ENCODE results near the gene WDR62.

The WDR62 gene

GRCh38 chr19:36041831-36042230 is 12.9 kb upstream of the WDR62 start:
- no peaks in the 10 kb centered on the region for H3K9me3 ChIP-seq (ENCODE audit: control insufficient read depth, insufficient read depth, low read depth, low read length)

GRCh38 chr19:36043952-36044351 is 10.7 kb upstream of the WDR62 start:
- Histone ChIP-seq H3K4me3 (ENCODE audit: low read depth, low read length) (no peak overlapping the region), H3K36me3 (ENCODE audit: control insufficient read depth, insufficient read depth, low read length) (peaks cover 2% of the 10 kb centered on the region; the same call in 1 of the 2 replicates), H3K4me1 (ENCODE audit: control insufficient read depth, insufficient read depth, low read length) (peaks cover 9% of the 10 kb centered on the region; the same call in 1 of the 2 replicates), H3K9ac (ENCODE audit: low read length) (no peak overlapping the region), H3K27ac (ENCODE audit: low read depth, low read length) (no peak overlapping the region), H3K27me3 (ENCODE audit: control insufficient read depth, insufficient read depth, low read length) (no peaks in the 10 kb centered on the region), H3K9me3 (ENCODE audit: control insufficient read depth, insufficient read depth, low read depth, low read length) (no peaks in the 10 kb centered on the region)

More at GRCh38 chr19:36041831-36042230, 12.9 kb upstream of the WDR62 start:
- Histone ChIP-seq H3K4me3 (ENCODE audit: low read depth, low read length) (no peak overlapping the region), H3K9ac (ENCODE audit: low read length) (no peak overlapping the region), H3K27me3 (ENCODE audit: control insufficient read depth, insufficient read depth, low read length) (no peaks in the 10 kb centered on the region), H3K36me3 (ENCODE audit: control insufficient read depth, insufficient read depth, low read length) (peaks cover 6% of the 10 kb centered on the region; the same call in 1 of the 2 replicates), H3K4me1 (ENCODE audit: control insufficient read depth, insufficient read depth, low read length) (peaks cover 9% of the 10 kb centered on the region; the same call in 1 of the 2 replicates), H3K27ac (ENCODE audit: low read depth, low read length) (no peak overlapping the region)

GRCh38 chr19:36046443-36047050 is 8.2 kb upstream of the WDR62 start:
- H3K4me3 ChIP-seq (ENCODE audit: low read depth, low read length): no peak overlapping the region
- H3K27ac ChIP-seq (ENCODE audit: low read depth, low read length): no peak overlapping the region
- H3K27me3 ChIP-seq (ENCODE audit: control insufficient read depth, insufficient read depth, low read length): no peaks in the 10 kb centered on the region
- H3K36me3 ChIP-seq (ENCODE audit: control insufficient read depth, insufficient read depth, low read length): peaks cover 2% of the 10 kb centered on the region; the same call in 1 of the 2 replicates
- H3K4me1 ChIP-seq (ENCODE audit: control insufficient read depth, insufficient read depth, low read length): peaks cover 12% of the 10 kb centered on the region
- no peak overlapping the region for H3K9ac ChIP-seq (ENCODE audit: low read length)
- no peaks in the 10 kb centered on the region for H3K9me3 ChIP-seq (ENCODE audit: control insufficient read depth, insufficient read depth, low read depth, low read length)

- Histone ChIP-seq H3K4me1 (ENCODE audit: control insufficient read depth, insufficient read depth, low read length) (peaks cover 6% of the 10 kb centered on the region), H3K9ac (ENCODE audit: low read length) (no peak overlapping the region), H3K9me3 (ENCODE audit: control insufficient read depth, insufficient read depth, low read depth, low read length) (no peaks in the 10 kb centered on the region), H3K27ac (ENCODE audit: low read depth, low read length) (no peak overlapping the region), H3K36me3 (ENCODE audit: control insufficient read depth, insufficient read depth, low read length) (peaks cover 2% of the 10 kb centered on the region; the same call in 1 of the 2 replicates), H3K27me3 (ENCODE audit: control insufficient read depth, insufficient read depth, low read length) (no peaks in the 10 kb centered on the region), H3K4me3 (ENCODE audit: low read depth, low read length) (no peak overlapping the region)
Observed at GRCh38 chr19:36047835-36048234, 6.9 kb upstream of the WDR62 start.

- H3K36me3 ChIP-seq (ENCODE audit: control insufficient read depth, insufficient read depth, low read length): peaks cover 2% of the 10 kb centered on the region; the same call in 1 of the 2 replicates
- H3K27me3 ChIP-seq (ENCODE audit: control insufficient read depth, insufficient read depth, low read length): no peaks in the 10 kb centered on the region
- H3K9me3 ChIP-seq (ENCODE audit: control insufficient read depth, insufficient read depth, low read depth, low read length): no peaks in the 10 kb centered on the region
- no peak overlapping the region for H3K27ac ChIP-seq (ENCODE audit: low read depth, low read length)
- no peak overlapping the region for H3K4me3 ChIP-seq (ENCODE audit: low read depth, low read length)
- no peak overlapping the region for H3K9ac ChIP-seq (ENCODE audit: low read length)
- peaks cover 6% of the 10 kb centered on the region for H3K4me1 ChIP-seq (ENCODE audit: control insufficient read depth, insufficient read depth, low read length)
Observed at GRCh38 chr19:36049080-36049698, 5.5 kb upstream of the WDR62 start.

GRCh38 chr19:36051236-36051635 is 3.5 kb upstream of the WDR62 start:
- Histone ChIP-seq H3K4me1 (ENCODE audit: control insufficient read depth, insufficient read depth, low read length) (peaks cover 6% of the 10 kb centered on the region), H3K4me3 (ENCODE audit: low read depth, low read length) (no peak overlapping the region), H3K9me3 (ENCODE audit: control insufficient read depth, insufficient read depth, low read depth, low read length) (no peaks in the 10 kb centered on the region), H3K36me3 (ENCODE audit: control insufficient read depth, insufficient read depth, low read length) (no peaks in the 10 kb centered on the region), H3K9ac (ENCODE audit: low read length) (no peak overlapping the region), H3K27ac (ENCODE audit: low read depth, low read length) (no peak overlapping the region), H3K27me3 (ENCODE audit: control insufficient read depth, insufficient read depth, low read length) (no peaks in the 10 kb centered on the region)

GRCh38 chr19:36051637-36052036 is 3.1 kb upstream of the WDR62 start:
- H3K36me3 ChIP-seq (ENCODE audit: control insufficient read depth, insufficient read depth, low read length): no peaks in the 10 kb centered on the region
- no peak overlapping the region for H3K4me3 ChIP-seq (ENCODE audit: low read depth, low read length)
- H3K27ac ChIP-seq (ENCODE audit: low read depth, low read length): no peak overlapping the region
- H3K27me3 ChIP-seq (ENCODE audit: control insufficient read depth, insufficient read depth, low read length): no peaks in the 10 kb centered on the region
- H3K9ac ChIP-seq (ENCODE audit: low read length): no peak overlapping the region
- no peaks in the 10 kb centered on the region for H3K9me3 ChIP-seq (ENCODE audit: control insufficient read depth, insufficient read depth, low read depth, low read length)
- peaks cover 6% of the 10 kb centered on the region for H3K4me1 ChIP-seq (ENCODE audit: control insufficient read depth, insufficient read depth, low read length)

GRCh38 chr19:36054119-36054732 is 471 bp upstream of the WDR62 start, which contains the start of gene THAP8:
Gene THAP8, minus strand, starts transcription at chr19:36054285. Its CDS starts 68 bp downstream, at chr19:36054217.
- Histone ChIP-seq H3K9ac (ENCODE audit: low read length) (peak within 1 kb of the TSS; percentile 86), H3K27ac (ENCODE audit: low read depth, low read length) (peak within 1 kb of the TSS; percentile 71), H3K27me3 (ENCODE audit: control insufficient read depth, insufficient read depth, low read length) (no peaks in the 10 kb centered on the region), H3K36me3 (ENCODE audit: control insufficient read depth, insufficient read depth, low read length) (peaks cover 14% of the 10 kb centered on the region), H3K4me3 (ENCODE audit: low read depth, low read length) (peak within 1 kb of the TSS; percentile 97), H3K9me3 (ENCODE audit: control insufficient read depth, insufficient read depth, low read depth, low read length) (no peaks in the 10 kb centered on the region), H3K4me1 (ENCODE audit: control insufficient read depth, insufficient read depth, low read length) (peaks cover 6% of the 10 kb centered on the region)

- peaks cover 51% of the 10 kb centered on the region for H3K36me3 ChIP-seq (ENCODE audit: control insufficient read depth, insufficient read depth, low read length)
Observed at GRCh38 chr19:36058481-36059179, 3.9 kb downstream of the WDR62 start.

GRCh38 chr19:36059180-36059910 is 4.6 kb downstream of the WDR62 start:
- Histone ChIP-seq H3K4me3 (ENCODE audit: low read depth, low read length) (no peak overlapping the region), H3K27ac (ENCODE audit: low read depth, low read length) (no peak overlapping the region), H3K27me3 (ENCODE audit: control insufficient read depth, insufficient read depth, low read length) (no peaks in the 10 kb centered on the region), H3K9ac (ENCODE audit: low read length) (no peak overlapping the region), H3K9me3 (ENCODE audit: control insufficient read depth, insufficient read depth, low read depth, low read length) (no peaks in the 10 kb centered on the region), H3K36me3 (ENCODE audit: control insufficient read depth, insufficient read depth, low read length) (peaks cover 55% of the 10 kb centered on the region), H3K4me1 (ENCODE audit: control insufficient read depth, insufficient read depth, low read length) (no peaks in the 10 kb centered on the region)

More at GRCh38 chr19:36058481-36059179, 3.9 kb downstream of the WDR62 start:
- H3K9ac ChIP-seq (ENCODE audit: low read length): no peak overlapping the region
- H3K4me3 ChIP-seq (ENCODE audit: low read depth, low read length): no peak overlapping the region
- H3K27ac ChIP-seq (ENCODE audit: low read depth, low read length): no peak overlapping the region
- no peaks in the 10 kb centered on the region for H3K4me1 ChIP-seq (ENCODE audit: control insufficient read depth, insufficient read depth, low read length)
- H3K9me3 ChIP-seq (ENCODE audit: control insufficient read depth, insufficient read depth, low read depth, low read length): no peaks in the 10 kb centered on the region
- no peaks in the 10 kb centered on the region for H3K27me3 ChIP-seq (ENCODE audit: control insufficient read depth, insufficient read depth, low read length)
